WTC11 (cell line): Measurements from ENCODE around the gene COL17A1.

Experiments
- CREM ChIP-seq: sonication (generic); formaldehyde crosslinking; IDR thresholded peaks from 2 replicates; pipeline ENCODE4 v1.8.1; 2022; ENCODE audit warnings: mild to moderate bottlenecking, missing genetic modification reagents, moderate library complexity
- CTCF ChIP-seq: fragments of 200-600 bp; IDR thresholded peaks from 2 replicates; pipeline ENCODE4 v1.8.0; 2022; ENCODE audit warnings: antibody characterized with exemption
- ELF4 ChIP-seq: sonication (generic); formaldehyde crosslinking; IDR thresholded peaks from 2 replicates; pipeline ENCODE4 v1.8.1; 2022; ENCODE audit warnings: low read depth, mild to moderate bottlenecking, moderate library complexity, missing genetic modification reagents
- ESRRA ChIP-seq: sonication (generic); formaldehyde crosslinking; IDR thresholded peaks from 2 replicates; pipeline ENCODE4 v1.8.1; 2022; ENCODE audit warnings: mild to moderate bottlenecking, missing genetic modification reagents, borderline replicate concordance
- ETV6 ChIP-seq: sonication (generic); formaldehyde crosslinking; IDR thresholded peaks from 2 replicates; pipeline ENCODE4 v1.8.1; 2022; ENCODE audit warnings: mild to moderate bottlenecking, missing genetic modification reagents
- HMGXB4 ChIP-seq: sonication (generic); formaldehyde crosslinking; IDR thresholded peaks from 2 replicates; pipeline ENCODE4 v1.8.1; 2023; ENCODE audit warnings: mild to moderate bottlenecking, moderate library complexity, missing genetic modification reagents
- MAX ChIP-seq: sonication (generic); formaldehyde crosslinking; IDR thresholded peaks from 2 replicates; pipeline ENCODE4 v1.8.0; 2022; ENCODE audit warnings: mild to moderate bottlenecking, missing genetic modification reagents
- MXD4 ChIP-seq: fragments of 250-450 bp; sonication (Bioruptor Pico); IDR thresholded peaks from 2 replicates; pipeline ENCODE4 v1.8.0; 2021; ENCODE audit warnings: mild to moderate bottlenecking, moderate library complexity, borderline replicate concordance
- NR2C2 ChIP-seq: sonication (generic); formaldehyde crosslinking; IDR thresholded peaks from 2 replicates; pipeline ENCODE4 v1.8.0; 2022; ENCODE audit warnings: mild to moderate bottlenecking, missing genetic modification reagents
- OVOL2 ChIP-seq: fragments of 250-450 bp; sonication (Bioruptor Pico); IDR thresholded peaks from 2 replicates; pipeline ENCODE4 v1.9.0; 2021; ENCODE audit warnings: mild to moderate bottlenecking, borderline replicate concordance
- ZMAT4 ChIP-seq: fragments of 250-450 bp; sonication (Bioruptor Pico); IDR thresholded peaks from 2 replicates; pipeline ENCODE4 v1.9.0; 2021; ENCODE audit warnings: mild to moderate bottlenecking
- ZNF423 ChIP-seq: fragments of 250-450 bp; sonication (Bioruptor Pico); IDR thresholded peaks from 2 replicates; pipeline ENCODE4 v2.1.2; 2022; ENCODE audit warnings: mild to moderate bottlenecking, moderate library complexity

- no peak for TF ChIP-seq ZMAT4
- TF ChIP-seq CTCF: no peak
- no peak for TF ChIP-seq CREM
- TF ChIP-seq NR2C2: no peak
- TF ChIP-seq ZNF423 (CRISPR knock-in tag): no peak
- no peak for TF ChIP-seq HMGXB4
- no peak for TF ChIP-seq ETV6
- TF ChIP-seq ELF4: no peak
- TF ChIP-seq MAX: no peak
- TF ChIP-seq ESRRA (CRISPR knock-in tag): no peak
- TF ChIP-seq OVOL2 (CRISPR knock-in tag): no peak
- no peak for TF ChIP-seq MXD4 (CRISPR knock-in tag)
Measured at GRCh38 chr10:103986360-103986759, 99.3 kb downstream of the COL17A1 start.
